HG02970 (cell line): ENCODE measurements around the gene WDR6.

Source experiments
- ATAC-seq: cut with Tn5 transposase; IDR thresholded peaks from one replicate; pipeline ENCODE4 v1.9.1; 2021; ENCODE audit warnings: mild to moderate bottlenecking, moderate library complexity, moderate number of reproducible peaks; ENCODE audit not compliant: unreplicated experiment, low FRiP score

WDR6 gene

DNA sequence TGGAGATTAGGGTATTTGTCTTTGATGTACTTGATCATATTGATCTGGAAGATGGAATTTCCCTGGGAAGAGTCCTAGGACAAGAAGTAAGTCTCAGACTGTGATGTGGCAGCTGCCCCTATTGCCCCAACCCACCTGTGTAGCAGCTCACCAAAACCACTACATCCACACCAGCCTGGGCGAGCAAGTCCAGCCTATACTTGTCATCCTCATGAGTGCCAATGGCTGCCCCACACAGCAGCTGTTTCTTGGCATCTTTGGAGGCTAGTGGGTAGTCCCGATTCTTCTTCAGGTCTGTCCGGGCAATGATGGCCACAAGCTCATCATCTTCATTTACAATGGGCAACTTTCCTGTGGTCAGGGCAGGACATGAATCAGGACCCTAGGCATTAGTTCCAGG lies 19.3 kb downstream of the WDR6 start:
- no peak for ATAC-seq

DNA sequence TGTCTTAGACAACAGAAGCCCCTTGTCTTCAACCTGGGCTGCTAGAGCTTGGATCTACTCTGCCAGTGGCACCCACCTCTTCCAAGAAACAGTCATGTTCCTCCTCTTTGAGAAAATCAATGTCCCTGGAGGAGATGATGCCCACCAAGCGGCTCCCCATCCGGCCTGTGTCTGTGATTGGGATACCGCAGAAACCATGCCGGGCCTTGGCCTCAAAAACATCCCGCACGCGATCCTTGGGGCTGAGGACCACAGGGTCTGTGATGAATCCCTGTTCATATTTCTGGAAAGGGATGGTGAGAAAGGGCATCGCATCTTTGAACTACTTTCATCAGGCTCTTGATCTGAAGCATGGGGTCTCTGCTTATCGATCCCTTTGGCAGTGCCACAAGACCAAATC lies 20.4 kb downstream of the WDR6 start:
- no peak for ATAC-seq

DNA sequence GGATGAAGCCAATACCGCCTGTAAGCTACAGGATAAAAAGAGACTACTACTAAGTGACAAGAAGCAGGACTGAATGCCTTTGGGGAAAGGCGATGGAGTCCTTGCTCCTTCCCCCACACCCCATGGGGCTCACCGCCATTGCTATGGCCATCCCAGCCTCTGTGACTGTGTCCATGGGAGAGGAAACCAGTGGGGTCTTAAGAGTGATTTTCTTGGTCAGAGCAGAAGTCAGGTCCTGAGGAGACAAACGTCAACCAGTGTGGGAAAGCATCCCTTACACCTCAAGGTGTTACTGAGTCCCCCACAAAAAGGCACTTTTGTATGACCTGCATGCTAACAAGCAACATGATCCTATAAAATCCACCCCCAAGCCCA lies 21.1 kb downstream of the WDR6 start:
- ATAC-seq, result no peak

DNA sequence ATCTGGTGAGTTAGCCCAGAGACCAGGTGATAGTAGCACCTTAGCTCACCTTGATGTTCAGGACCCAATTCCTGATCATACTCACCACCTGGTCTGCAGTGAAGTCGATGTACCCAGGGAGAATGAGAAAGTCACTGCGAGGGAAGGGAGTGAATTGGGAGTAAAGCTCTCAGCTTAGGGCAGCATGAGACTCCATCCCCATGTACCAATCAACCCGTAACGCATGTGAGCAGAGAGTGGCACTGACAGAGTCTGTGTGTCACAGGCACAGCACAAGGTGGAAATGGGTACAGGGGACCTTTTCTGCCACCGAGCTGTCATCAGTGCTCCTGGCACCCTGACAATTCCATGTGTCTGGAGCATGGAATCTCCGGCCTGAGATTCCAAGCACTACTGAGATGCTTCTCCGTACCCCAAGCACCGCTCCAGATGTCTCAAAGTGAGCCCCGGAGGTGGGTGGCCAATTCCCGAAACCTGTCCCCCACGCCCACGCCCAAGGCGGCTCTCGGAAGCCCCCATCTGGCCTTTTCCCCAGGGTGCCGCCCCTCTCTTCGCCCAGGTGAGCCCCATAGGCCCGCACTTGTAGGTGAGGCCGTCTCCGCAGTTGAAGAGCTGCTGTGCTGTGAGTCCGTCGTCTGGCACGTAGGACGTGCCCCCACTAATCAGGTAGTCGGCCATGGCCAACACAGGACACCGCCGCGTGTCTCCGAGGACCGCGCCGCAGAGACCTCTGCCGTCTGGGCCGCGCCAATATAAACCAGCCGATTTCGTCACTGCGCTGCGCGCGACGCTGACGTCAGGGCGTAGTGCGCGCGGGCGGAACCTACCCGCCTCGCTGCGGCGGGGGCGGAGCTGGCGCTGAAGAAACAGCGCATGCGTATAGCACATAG lies 21.7 kb downstream of the WDR6 start, which contains the start of gene IMPDH2:
Gene IMPDH2, minus strand, starts transcription at position 726 of the 890 bp plus-strand sequence. Its CDS starts 48 bp downstream, at position 678.
- ATAC-seq, result peak; percentile 92

DNA sequence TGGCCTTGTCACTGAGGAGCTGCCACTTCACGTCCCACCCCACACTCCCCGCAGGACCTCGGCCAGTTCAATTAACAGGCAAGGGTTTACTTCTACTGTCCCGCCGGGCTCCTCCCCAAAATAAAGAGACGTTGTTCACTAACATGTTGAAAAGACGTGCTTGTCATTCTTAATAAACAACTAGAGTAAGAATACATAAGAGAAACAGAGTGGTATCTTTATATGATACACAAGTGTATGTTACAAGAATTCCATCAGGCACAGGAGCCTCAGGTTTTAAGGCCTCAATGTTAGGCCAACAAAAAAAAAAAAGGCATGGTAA lies 22.3 kb downstream of the WDR6 start:
- no peak for ATAC-seq

DNA sequence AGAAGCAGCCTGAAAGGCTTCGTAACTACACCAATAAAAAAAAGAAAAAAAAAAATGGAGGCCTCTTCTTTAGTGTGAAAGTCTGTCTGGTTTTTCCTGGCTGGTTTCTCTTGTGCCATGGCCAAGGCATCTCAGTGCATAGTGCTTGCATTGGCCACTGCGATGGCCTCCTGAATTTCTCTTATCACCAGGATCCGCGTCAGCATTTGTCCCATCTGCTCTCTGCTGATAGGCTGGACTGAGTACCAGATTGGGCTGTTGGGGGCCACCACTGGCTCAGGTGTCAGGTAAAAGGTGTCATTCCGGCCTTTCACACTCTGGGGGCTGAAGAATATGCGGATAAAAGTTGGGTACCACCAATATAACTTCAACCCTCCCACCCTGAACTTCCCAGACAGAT lies 23.1 kb downstream of the WDR6 start:
- no peak for ATAC-seq

DNA sequence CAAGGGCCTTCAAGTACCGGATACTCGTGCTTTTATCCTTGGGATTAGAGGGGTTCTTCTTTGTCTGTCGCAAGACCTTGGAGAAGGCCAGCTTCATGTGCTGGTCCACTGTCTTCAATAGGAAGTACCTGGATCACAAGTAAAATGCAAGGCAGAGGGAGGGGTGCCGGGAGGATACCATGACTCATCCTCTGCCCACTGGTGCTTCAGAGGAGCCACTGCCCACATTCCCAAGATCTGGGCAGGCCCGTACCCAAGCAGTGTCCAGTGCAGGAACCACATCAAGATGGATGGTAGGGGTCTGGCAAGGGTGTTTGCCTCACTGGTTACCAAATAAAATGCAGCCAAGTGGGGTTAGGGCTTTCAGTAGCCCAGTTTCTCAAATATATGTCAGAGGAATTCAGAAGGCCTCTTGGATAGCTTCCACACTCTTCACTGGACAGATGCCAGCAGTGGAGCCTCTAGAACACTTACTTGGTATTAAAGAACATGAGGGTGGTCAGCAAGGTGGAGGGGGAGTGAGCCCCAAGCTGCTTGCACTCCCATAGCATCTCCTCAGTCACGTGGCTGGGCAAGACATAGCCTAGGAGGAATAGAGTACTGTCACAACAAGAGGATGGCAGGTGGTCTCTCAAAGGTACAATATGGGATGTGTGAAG lies 25.6 kb downstream of the WDR6 start:
- ATAC-seq, result no peak

DNA sequence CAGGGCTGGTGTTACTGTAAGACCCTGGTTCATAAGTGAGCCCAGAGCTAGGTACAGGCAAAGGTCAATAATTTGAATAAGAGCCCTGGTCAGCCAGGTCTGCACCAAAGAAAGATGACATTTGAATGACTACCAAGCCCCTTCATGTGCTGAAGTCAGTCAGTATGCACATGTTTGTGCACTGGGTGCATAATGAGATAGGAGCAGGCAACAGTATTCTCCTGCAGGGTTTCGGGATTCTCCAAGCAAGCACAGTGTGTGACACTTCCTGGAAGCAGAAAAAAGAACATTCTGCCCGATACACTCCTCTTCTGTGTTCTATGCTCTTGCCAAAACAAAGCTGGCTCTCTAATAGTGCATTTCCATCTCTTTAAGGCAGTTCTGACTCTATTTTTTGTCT lies 27.5 kb downstream of the WDR6 start:
- ATAC-seq, result no peak

DNA sequence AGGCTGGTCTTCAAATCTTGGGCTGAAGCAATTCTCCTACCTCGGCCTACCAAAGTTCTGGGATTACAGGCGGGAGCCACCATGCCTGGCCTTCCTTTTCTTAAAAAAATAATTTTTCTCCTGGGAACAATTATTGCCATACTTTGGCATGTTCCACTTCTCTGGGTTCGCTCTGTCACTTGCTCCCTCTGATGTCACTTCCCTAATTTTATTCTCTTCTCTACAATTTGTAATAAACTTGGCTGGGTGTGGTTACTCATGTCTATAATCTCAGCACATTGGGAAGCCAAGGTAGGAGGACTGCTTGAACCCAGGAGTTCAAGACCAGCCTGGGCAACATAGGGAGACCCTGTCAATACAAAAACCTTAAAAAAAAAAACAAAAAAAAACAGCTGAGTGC lies 28.1 kb downstream of the WDR6 start:
- ATAC-seq, result no peak

DNA sequence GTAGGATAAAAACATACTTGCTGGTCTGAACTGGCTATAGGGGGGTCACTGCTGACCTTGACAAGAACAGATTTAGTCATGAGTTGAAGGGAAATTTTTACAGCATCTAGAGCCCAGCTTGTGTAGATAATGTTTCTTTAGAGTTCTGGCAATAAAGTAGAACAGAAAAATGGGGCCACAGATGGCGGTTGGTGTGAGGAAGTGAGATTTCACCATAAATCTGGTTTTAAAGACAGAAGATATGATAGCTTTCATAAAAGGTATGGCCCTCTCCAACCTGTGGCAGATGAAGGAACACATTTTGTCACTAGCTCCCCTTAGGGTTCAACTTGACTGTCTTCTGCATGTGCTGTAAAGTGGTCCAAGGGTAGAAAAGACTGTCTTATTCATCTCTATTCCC lies 46.4 kb downstream of the WDR6 start:
- ATAC-seq, result no peak

DNA sequence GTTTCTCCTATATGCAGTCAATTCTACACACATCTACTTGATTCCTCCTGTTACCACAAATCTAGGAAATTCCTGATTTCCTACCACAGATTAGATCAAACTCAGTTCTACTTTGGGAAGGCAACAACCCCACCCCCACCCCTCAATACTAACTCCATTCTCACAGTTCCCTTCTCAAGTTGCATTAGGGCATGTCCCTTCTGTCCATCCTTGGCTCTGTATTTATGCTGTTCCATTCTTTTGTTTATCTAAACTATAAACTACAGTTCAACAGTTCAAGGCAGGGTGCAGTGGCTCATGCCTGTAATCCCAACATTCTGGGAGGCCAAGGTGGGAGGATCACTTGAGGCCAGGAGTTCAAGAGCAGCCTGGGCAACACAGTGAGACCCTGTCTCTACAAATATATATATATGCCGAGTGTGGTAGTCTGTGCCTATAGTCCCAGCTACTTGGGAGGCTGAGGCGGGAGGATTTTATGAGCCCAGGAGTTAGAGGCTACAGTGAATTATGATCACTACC lies 47.2 kb downstream of the WDR6 start:
- no peak for ATAC-seq

DNA sequence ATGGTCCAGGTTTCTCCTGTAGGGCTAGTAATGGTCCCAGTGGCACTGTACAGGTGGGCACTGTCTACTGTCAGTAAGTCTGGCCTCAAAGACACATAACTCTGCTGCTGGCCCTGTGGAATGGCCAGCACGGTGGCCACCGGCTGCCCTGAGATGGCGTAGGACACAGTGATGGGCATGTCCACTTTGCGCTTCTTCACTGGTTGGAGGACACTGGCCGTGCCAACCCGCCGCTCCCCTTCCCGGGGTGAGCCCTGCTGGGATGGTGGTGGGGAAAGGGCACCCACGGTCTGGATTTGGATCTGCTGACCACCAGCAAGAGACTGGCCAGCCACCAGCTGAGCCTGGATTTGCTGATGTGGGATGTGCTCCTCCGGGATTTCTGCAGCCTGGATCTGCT lies 50.1 kb downstream of the WDR6 start:
- ATAC-seq, result no peak

DNA sequence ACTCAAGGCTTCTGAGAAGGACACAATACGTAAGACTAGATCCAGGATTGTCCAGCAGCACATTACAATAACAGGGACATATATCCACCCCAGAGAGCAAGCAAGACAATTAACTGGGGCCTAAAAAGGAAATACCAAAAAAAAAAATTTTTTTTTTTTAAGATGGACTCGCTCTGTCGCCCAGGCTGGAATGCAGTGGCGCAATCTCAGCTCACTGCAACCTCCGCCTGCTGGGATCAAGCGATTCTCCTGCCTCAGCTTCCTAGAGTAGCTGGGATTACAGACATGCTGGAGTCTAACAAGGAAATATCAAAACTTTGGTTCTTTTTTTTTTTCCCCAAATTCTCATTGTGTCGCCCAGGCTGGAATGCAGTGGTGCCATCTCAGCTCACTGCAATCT lies 50.8 kb downstream of the WDR6 start:
- no peak for ATAC-seq
